Activated CD8-positive, alpha-beta T cell treated with anti-CD3 and anti-CD28 coated beads, Interleukin-2, amount 10 ng/mL, durations not matched to agents 7 days and 5 days (primary cell): ENCODE measurements around the gene FAM20C. TPM values are rescaled to one million over a fixed set of nuclear protein-coding genes. Genes with fewer than 3 reads are reported as not detected.
"Not testable (repeated sequence)": the region's sequence is repeated elsewhere in the genome, so short reads cannot be mapped to it uniquely, and the experiment has no call there.

ENCODE experiments used
- ATAC-seq: fragments of 150-1000 bp; cut with Tn5 transposase; one replicate; pipeline ENCODE4 v1.10.0; 2021; ENCODE audit warnings: moderate library complexity
- CTCF ChIA-PET: fragments of 350-600 bp; sonication (Branson Sonifier 250); formaldehyde crosslinking; loops from one replicate; lab custom pipeline; 2021; ENCODE audit warnings: antibody characterized with exemption; lab: Charles Lee
- POLR2A ChIA-PET: fragments of 350-600 bp; sonication (Branson Sonifier 250); formaldehyde crosslinking; loops from one replicate; lab custom pipeline; 2021; ENCODE audit warnings: antibody characterized with exemption; lab: Charles Lee
- DNase-seq: peaks from one replicate; pipeline ENCODE4 v3.0.0-alpha.2; 2020
- H3K27ac Mint-ChIP-seq: one replicate; pipeline ENCODE4 v1.8.0; 2021; ENCODE audit warnings: mild to moderate bottlenecking, mixed read lengths
- H3K27me3 Mint-ChIP-seq: one replicate; pipeline ENCODE4 v1.8.0; 2021; ENCODE audit warnings: low read depth, mixed read lengths
- H3K36me3 Mint-ChIP-seq: one replicate; pipeline ENCODE4 v1.8.0; 2021; ENCODE audit warnings: low read depth, mixed read lengths
- H3K4me1 Mint-ChIP-seq: one replicate; pipeline ENCODE4 v1.8.0; 2021; ENCODE audit warnings: low read depth, mixed read lengths
- H3K4me3 Mint-ChIP-seq: one replicate; pipeline ENCODE4 v1.8.0; 2021; ENCODE audit warnings: mild to moderate bottlenecking, mixed read lengths
- H3K9me3 Mint-ChIP-seq: one replicate; pipeline ENCODE4 v1.8.0; 2022; ENCODE audit warnings: mixed read lengths; ENCODE audit not compliant: insufficient read depth
- total RNA-seq, 2 experiments: library from RNA; stranded (reverse); gene quantifications; one replicate each; pipeline ENCODE4 v1.2.3, GENCODE V29; 2021

The FAM20C gene
- total RNA-seq, 2 experiments from 2014 or later, result 0.74 TPM; not detected in 1

GRCh38 chr7:181738-182137, 10.6 kb upstream of the FAM20C start:
- Mint-ChIP-seq H3K9me3 (no peaks in the 10 kb centered on the region), H3K36me3 (no peaks in the 10 kb centered on the region), H3K27me3 (no peaks in the 10 kb centered on the region), H3K27ac (no peak overlapping the region), H3K4me1 (no peaks in the 10 kb centered on the region), H3K4me3 (no peak overlapping the region)
- DNase-seq (no peak), ATAC-seq (no peak)
- ChIA-PET POLR2A (no interaction called here), CTCF (no interaction called here)

- H3K27ac Mint-ChIP-seq, CTCF ChIA-PET, POLR2A ChIA-PET, H3K36me3 Mint-ChIP-seq, ATAC-seq, H3K27me3 Mint-ChIP-seq, DNase-seq, H3K9me3 Mint-ChIP-seq, H3K4me1 Mint-ChIP-seq, H3K4me3 Mint-ChIP-seq: not testable (repeated sequence)
These were observed 9.9 kb upstream of the FAM20C start for GRCh38 chr7:182502-182901.

GRCh38 chr7:183496-184292, 8.7 kb upstream of the FAM20C start:
- Mint-ChIP-seq H3K27me3 (no peaks in the 10 kb centered on the region), H3K36me3 (no peaks in the 10 kb centered on the region), H3K4me3 (no peak overlapping the region), H3K9me3 (no peaks in the 10 kb centered on the region), H3K4me1 (no peaks in the 10 kb centered on the region), H3K27ac (no peak overlapping the region)
- ChIA-PET CTCF (no interaction called here), POLR2A (interaction anchor here (0.8 kb wide), 1 partner anchor 34 kb away, joined by 3 read pairs; no protein-coding TSS in a partner anchor)
- no peak for ATAC-seq
- no peak for DNase-seq

- H3K36me3 Mint-ChIP-seq, result no peaks in the 10 kb centered on the region
- H3K27me3 Mint-ChIP-seq, result no peaks in the 10 kb centered on the region
- no peaks in the 10 kb centered on the region for H3K4me1 Mint-ChIP-seq
- no peaks in the 10 kb centered on the region for H3K9me3 Mint-ChIP-seq
- H3K27ac Mint-ChIP-seq, result no peak overlapping the region
- CTCF ChIA-PET, result no interaction called here
- ATAC-seq (no peak), DNase-seq (no peak)
- POLR2A ChIA-PET, result interaction anchor here (0.8 kb wide), 1 partner anchor 35 kb away, joined by 3 read pairs; no protein-coding TSS in a partner anchor
- no peak overlapping the region for H3K4me3 Mint-ChIP-seq
These were observed 7.8 kb upstream of the FAM20C start for GRCh38 chr7:184294-185264.

GRCh38 chr7:186516-187113, 5.8 kb upstream of the FAM20C start:
- ChIA-PET CTCF (no interaction called here), POLR2A (no interaction called here)
- H3K9me3 Mint-ChIP-seq, result no peaks in the 10 kb centered on the region
- H3K4me1 Mint-ChIP-seq, result peaks cover 1% of the 10 kb centered on the region
- no peaks in the 10 kb centered on the region for H3K36me3 Mint-ChIP-seq
- no peak overlapping the region for H3K4me3 Mint-ChIP-seq
- H3K27ac Mint-ChIP-seq, result no peak overlapping the region
- H3K27me3 Mint-ChIP-seq, result peaks cover 13% of the 10 kb centered on the region
- ATAC-seq, result no peak
- no peak for DNase-seq

GRCh38 chr7:187227-187927, 5.0 kb upstream of the FAM20C start:
- H3K27ac Mint-ChIP-seq, result no peak overlapping the region
- ChIA-PET CTCF (no interaction called here), POLR2A (no interaction called here)
- ATAC-seq (no peak), DNase-seq (no peak)
- peaks cover 2% of the 10 kb centered on the region for H3K4me1 Mint-ChIP-seq
- H3K9me3 Mint-ChIP-seq, result no peaks in the 10 kb centered on the region
- H3K36me3 Mint-ChIP-seq, result no peaks in the 10 kb centered on the region
- no peak overlapping the region for H3K4me3 Mint-ChIP-seq
- peaks cover 14% of the 10 kb centered on the region for H3K27me3 Mint-ChIP-seq

GRCh38 chr7:188174-188573, 4.2 kb upstream of the FAM20C start:
- DNase-seq (no peak), ATAC-seq (no peak)
- no peak overlapping the region for H3K27ac Mint-ChIP-seq
- H3K27me3 Mint-ChIP-seq, result peaks cover 14% of the 10 kb centered on the region
- H3K36me3 Mint-ChIP-seq, result no peaks in the 10 kb centered on the region
- POLR2A ChIA-PET, result no interaction called here
- peaks cover 2% of the 10 kb centered on the region for H3K4me1 Mint-ChIP-seq
- H3K9me3 Mint-ChIP-seq, result no peaks in the 10 kb centered on the region
- CTCF ChIA-PET, result no interaction called here
- H3K4me3 Mint-ChIP-seq, result no peak overlapping the region

GRCh38 chr7:188727-189500, 3.5 kb upstream of the FAM20C start:
- H3K4me3 Mint-ChIP-seq, result no peak overlapping the region
- no peaks in the 10 kb centered on the region for H3K9me3 Mint-ChIP-seq
- H3K27me3 Mint-ChIP-seq, result peaks cover 16% of the 10 kb centered on the region
- no peak for ATAC-seq
- no peak overlapping the region for H3K27ac Mint-ChIP-seq
- H3K36me3 Mint-ChIP-seq, result no peaks in the 10 kb centered on the region
- POLR2A ChIA-PET, result no interaction called here
- DNase-seq, result no peak
- peaks cover 2% of the 10 kb centered on the region for H3K4me1 Mint-ChIP-seq
- CTCF ChIA-PET, result no interaction called here

- peaks cover 2% of the 10 kb centered on the region for H3K4me1 Mint-ChIP-seq
- no peaks in the 10 kb centered on the region for H3K9me3 Mint-ChIP-seq
- ChIA-PET POLR2A (no interaction called here), CTCF (no interaction called here)
- no peak overlapping the region for H3K4me3 Mint-ChIP-seq
- DNase-seq (no peak), ATAC-seq (no peak)
- H3K27ac Mint-ChIP-seq, result no peak overlapping the region
- no peaks in the 10 kb centered on the region for H3K36me3 Mint-ChIP-seq
- H3K27me3 Mint-ChIP-seq, result peaks cover 22% of the 10 kb centered on the region
These were observed 2.7 kb upstream of the FAM20C start for GRCh38 chr7:189719-190118.

GRCh38 chr7:190196-190595, 2.2 kb upstream of the FAM20C start:
- no peak overlapping the region for H3K4me3 Mint-ChIP-seq
- ChIA-PET POLR2A (no interaction called here), CTCF (no interaction called here)
- ATAC-seq (no peak), DNase-seq (no peak)
- H3K9me3 Mint-ChIP-seq, result no peaks in the 10 kb centered on the region
- H3K27ac Mint-ChIP-seq, result no peak overlapping the region
- H3K36me3 Mint-ChIP-seq, result no peaks in the 10 kb centered on the region
- peaks cover 27% of the 10 kb centered on the region for H3K27me3 Mint-ChIP-seq
- peaks cover 2% of the 10 kb centered on the region for H3K4me1 Mint-ChIP-seq
